HG03521 (cell line): ENCODE measurements around the gene PXMP4.

ENCODE experiments used
- ATAC-seq: cut with Tn5 transposase; IDR thresholded peaks from one replicate; pipeline ENCODE4 v1.9.1; 2021; ENCODE audit warnings: mild to moderate bottlenecking, moderate library complexity; ENCODE audit not compliant: unreplicated experiment

The PXMP4 gene

GRCh38 chr20:33732166-33732970 lies 12.3 kb upstream of the PXMP4 start:
- peak; percentile 41 for ATAC-seq

GRCh38 chr20:33731693-33732165 lies 11.6 kb upstream of the PXMP4 start, which contains the start of gene ZNF341:
Gene ZNF341, plus strand, starts transcription at chr20:33731996. Its CDS starts 26 bp downstream, at chr20:33732022.
- ATAC-seq, result peak; percentile 77

GRCh38 chr20:33730946-33731692 lies 11.0 kb upstream of the PXMP4 start:
- no peak for ATAC-seq

- ATAC-seq, result no peak
Measured at GRCh38 chr20:33729101-33729500, 9.0 kb upstream of the PXMP4 start.

- no peak for ATAC-seq
Measured at GRCh38 chr20:33728463-33728862, 8.4 kb upstream of the PXMP4 start.

GRCh38 chr20:33727806-33728205 lies 7.7 kb upstream of the PXMP4 start:
- ATAC-seq, result no peak

GRCh38 chr20:33727115-33727479 lies 7.0 kb upstream of the PXMP4 start:
- no peak for ATAC-seq

GRCh38 chr20:33725607-33726264 lies 5.6 kb upstream of the PXMP4 start:
- no peak for ATAC-seq

- no peak for ATAC-seq
Measured at GRCh38 chr20:33724439-33725094, 4.5 kb upstream of the PXMP4 start.

GRCh38 chr20:33721391-33722140 lies 1.5 kb upstream of the PXMP4 start:
- no peak for ATAC-seq

GRCh38 chr20:33719277-33719988 lies 677 bp downstream of the PXMP4 start:
- ATAC-seq, result no peak

- ATAC-seq, result no peak
Measured at GRCh38 chr20:33716498-33716897, 3.6 kb downstream of the PXMP4 start.

- no peak for ATAC-seq
Measured at GRCh38 chr20:33713865-33714367, 6.2 kb downstream of the PXMP4 start.

GRCh38 chr20:33711446-33711738 lies 8.7 kb downstream of the PXMP4 start:
- no peak for ATAC-seq

- ATAC-seq, result no peak
Measured at GRCh38 chr20:33710681-33711445, 9.2 kb downstream of the PXMP4 start.

GRCh38 chr20:33709905-33710541 lies 10.1 kb downstream of the PXMP4 start:
- ATAC-seq, result no peak

- ATAC-seq, result no peak
Measured at GRCh38 chr20:33709398-33709797, 10.7 kb downstream of the PXMP4 start.

GRCh38 chr20:33707668-33708067 lies 12.4 kb downstream of the PXMP4 start:
- no peak for ATAC-seq
